Stimulated activated CD8-positive, alpha-beta memory T cell treated with anti-CD3 and anti-CD28 coated beads, Interleukin-12 subunit alpha, Interleukin-12 subunit beta, amount 100 ng/mL, for 24 hours (primary cell): ENCODE measurements around the gene SYNPO.

Source experiments
- DNase-seq: peaks from one replicate; pipeline ENCODE4 v3.0.0-alpha.2; 2020; ENCODE audit errors: extremely low read depth

Gene SYNPO, protein sequence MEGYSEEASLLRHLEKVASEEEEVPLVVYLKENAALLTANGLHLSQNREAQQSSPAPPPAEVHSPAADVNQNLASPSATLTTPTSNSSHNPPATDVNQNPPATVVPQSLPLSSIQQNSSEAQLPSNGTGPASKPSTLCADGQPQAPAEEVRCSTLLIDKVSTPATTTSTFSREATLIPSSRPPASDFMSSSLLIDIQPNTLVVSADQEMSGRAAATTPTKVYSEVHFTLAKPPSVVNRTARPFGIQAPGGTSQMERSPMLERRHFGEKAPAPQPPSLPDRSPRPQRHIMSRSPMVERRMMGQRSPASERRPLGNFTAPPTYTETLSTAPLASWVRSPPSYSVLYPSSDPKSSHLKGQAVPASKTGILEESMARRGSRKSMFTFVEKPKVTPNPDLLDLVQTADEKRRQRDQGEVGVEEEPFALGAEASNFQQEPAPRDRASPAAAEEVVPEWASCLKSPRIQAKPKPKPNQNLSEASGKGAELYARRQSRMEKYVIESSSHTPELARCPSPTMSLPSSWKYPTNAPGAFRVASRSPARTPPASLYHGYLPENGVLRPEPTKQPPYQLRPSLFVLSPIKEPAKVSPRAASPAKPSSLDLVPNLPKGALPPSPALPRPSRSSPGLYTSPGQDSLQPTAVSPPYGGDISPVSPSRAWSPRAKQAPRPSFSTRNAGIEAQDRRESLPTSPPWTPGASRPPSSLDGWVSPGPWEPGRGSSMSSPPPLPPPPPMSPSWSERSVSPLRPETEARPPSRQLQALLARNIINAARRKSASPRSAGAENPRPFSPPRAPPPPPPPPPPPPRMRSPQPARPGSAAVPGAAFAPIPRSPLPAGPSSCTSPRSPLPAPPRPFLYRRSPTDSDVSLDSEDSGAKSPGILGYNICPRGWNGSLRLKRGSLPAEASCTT

GRCh38 chr5:150640311-150641005 lies at the start of gene SYNPO:
Gene SYNPO, plus strand, starts transcription at chr5:150640660. Its CDS starts 7,616 bp downstream, at chr5:150648276.
- no peak for DNase-seq

DNA sequence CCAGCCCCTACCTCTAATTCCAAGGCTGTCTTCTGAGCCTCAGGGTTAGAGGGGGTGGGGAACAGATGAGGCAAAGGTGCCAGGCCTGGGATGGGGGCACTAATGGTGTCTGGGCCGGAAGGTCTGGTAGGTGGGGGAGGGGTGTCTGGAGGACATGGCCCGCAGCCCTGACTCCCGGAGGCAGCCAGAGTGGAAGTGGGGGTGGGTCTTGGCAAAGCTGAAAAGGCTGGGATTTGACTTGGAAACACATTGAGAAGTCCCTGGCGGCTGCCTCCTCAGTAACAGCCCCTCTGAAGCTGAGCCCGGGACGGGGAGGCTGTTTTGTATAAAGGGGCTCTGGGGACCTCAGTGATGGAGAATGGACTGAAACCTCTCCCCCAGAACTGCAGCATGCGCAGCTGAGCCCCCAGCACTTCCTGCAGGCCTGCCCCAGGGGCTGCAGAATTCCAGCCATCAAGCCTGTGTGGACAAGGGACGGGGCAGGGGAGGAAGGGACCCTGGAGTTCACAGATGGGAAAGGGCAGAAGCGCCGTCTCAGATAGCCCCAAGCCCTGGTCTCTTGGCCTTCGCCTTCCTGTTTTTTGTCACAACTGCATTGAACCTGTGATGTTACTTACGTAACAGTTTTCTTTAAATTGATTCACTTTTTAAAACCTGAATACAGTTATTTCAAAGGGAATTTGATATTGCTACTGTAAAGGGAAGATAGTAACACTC lies 49.3 kb upstream of the SYNPO start:
- no peak for DNase-seq

DNA sequence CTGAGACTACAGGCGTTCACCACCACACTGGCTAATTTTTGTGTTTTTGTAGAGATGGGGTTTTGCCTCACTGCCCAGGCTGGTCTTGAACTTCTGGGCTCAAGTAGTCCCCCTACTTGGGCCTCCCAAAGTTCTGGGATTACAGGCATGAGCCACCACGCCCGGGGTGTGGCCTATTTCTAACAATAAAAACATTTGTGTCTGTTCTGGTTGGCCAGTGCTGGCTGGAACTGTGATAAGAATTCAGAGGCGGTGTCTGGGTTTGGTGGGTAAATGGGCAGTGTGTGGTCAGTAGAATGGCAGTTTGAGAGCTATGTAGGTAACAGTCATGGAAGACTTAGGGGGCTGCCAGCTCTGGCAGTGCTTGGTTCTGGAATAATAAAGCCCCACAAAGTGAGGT lies 46.9 kb upstream of the SYNPO start:
- no peak for DNase-seq

DNA sequence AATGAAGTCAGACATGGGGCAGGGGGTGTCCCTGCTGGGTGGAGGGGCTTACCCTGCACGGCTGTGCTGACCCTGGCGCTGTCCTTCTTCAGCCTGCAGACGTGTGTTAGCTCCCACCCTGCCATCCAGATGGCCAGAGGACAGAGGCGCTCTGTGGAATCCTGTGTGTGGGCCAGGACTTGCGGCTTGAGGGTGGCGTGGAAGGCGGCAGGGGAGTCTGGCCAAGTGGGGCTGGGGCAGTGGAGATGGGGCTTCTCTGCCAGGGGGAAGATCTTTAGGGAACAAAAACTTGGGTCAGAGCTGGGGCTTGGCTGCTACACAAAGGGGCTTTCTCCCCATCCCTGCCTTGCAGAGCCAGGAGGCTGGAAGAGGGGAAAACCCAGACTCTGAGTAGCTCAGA lies 46.5 kb upstream of the SYNPO start:
- DNase-seq, result no peak

DNA sequence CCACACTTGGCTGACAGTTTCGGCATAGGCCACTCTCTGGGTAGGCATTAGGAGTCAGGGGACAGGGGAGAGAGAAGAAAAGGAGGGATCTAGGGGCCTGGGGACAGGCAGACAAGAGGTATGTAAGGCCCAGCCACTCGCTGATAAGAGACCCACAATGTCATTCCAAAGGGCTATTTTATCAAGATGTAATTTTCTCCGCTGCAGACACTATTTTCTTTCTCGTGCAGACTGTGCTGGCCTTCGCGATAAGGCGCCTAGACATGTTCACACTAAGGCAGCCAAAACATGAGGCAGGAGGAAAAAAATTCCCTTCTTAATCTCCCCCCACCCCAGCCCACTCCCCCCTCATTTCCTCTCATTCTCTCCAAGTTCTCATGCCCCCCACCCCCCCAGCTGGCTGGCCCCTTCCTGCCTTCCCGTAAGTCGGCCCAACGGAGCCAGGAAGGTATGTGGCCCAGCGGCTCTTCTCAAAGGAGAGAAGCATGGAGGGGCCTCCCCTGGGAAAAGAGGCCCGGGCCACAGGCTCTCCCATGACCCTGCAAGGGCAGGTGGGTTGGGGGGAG lies 44.9 kb upstream of the SYNPO start:
- DNase-seq, result no peak

DNA sequence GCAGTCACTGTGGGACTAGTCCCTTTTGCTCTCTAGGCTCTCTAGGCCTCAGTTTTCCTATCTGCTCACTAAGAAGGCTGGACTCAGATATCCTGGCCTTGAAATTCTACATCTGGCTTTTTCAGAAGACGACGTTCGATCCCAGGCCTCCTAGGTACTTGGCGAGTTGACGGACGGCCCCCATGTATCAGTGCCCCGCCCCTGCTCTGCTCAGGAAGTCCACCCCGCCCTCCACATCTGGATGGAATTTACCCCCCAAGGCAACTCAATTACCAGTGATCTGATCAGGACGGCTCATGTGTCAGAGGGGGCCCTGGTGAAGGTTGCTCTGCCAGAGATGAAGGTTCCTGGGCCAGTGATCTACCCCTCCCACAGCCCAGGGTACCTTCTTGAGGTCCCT lies 44.1 kb upstream of the SYNPO start:
- no peak for DNase-seq

- DNase-seq, result no peak
Observed at GRCh38 chr5:150596826-150597225, 43.6 kb upstream of the SYNPO start.

DNA sequence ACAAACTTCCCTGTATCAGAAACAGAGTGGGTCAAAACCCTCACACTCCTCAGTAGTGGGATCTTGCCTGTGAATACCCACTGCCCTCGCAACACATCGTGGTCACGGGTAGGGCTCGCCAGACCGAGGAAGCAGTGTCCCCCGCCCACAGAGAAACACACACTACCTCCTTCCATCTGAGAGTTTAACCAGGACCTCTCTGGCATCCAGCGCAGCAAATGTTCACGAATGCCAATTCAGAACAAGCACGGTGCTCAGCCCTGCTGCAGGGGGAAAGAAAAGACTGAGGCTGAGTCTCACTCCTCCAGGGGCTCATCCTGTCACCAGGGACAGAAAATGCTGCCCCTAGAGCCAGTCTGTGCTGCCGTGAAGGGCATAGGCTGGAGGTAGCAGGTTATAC lies 42.5 kb upstream of the SYNPO start:
- no peak for DNase-seq

DNA sequence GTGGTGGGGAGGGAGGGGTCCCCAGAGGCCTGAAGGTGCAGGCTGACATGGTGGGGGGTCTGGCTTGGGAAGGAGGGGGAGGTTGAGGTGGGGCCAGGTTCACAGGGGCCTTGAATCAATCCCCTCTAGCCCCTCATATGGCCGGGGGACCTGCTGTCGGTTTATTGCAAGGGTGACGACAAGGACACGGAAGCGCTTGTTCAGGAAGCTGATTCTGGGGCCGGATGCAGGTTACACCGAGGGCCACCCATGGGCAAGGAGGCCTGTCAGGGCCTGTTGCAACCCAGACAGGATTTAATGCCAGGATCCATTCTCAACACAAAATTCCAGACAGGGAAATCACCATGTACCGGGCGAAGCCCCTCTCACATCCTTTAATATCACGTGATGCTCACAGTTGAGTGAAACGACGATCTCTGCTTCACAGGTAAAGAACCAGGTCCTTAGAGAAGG lies 41.6 kb upstream of the SYNPO start:
- DNase-seq, result no peak

GRCh38 chr5:150599281-150599680 lies 41.2 kb upstream of the SYNPO start:
- DNase-seq, result no peak

- DNase-seq, result no peak
Observed at GRCh38 chr5:150599917-150600511, 40.4 kb upstream of the SYNPO start.

GRCh38 chr5:150600616-150601490 lies 39.6 kb upstream of the SYNPO start:
- DNase-seq, result no peak

DNA sequence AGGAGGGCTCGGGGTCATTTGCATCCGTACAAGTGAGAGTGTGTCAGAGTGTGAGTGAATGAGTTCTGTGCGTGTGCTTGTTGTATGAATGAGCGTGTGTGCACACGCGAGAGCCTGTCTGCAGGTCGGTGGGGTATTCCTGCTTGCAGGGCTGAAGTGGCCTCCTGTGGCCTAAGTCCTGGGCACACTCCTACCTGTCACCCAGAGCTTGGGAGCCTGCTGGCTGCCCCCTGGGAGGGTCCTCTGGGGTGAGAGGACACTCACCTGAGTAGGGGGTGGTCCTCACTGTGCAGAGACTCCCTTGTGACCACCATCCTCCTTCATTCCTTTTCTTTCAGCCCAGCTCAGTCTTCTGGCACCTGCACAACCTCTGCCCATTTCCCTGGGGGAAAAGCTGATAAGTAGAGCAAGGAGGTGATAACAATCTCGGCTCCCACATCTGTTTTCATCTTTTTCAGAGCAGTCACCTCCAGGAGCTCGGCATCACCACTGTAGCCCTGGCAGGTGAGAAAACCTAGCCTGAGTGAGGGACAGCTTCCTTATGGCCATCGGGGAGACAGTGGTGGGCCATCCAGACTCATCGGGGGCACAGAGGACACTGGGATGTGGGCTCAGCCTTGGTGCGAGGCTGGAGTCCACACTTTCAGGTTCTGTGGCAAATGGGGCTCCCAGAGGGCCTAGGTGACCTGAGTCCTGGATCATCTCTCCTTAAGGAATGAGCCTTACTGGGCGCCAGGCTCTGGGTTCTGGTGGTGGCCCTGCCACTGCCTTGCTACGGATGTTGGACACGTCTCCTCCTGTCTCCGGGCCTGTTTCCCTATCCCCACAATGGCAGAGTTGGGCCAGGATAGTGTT lies 38.7 kb upstream of the SYNPO start:
- DNase-seq, result no peak

- DNase-seq, result no peak
Observed at GRCh38 chr5:150603052-150603451, 37.4 kb upstream of the SYNPO start.

DNA sequence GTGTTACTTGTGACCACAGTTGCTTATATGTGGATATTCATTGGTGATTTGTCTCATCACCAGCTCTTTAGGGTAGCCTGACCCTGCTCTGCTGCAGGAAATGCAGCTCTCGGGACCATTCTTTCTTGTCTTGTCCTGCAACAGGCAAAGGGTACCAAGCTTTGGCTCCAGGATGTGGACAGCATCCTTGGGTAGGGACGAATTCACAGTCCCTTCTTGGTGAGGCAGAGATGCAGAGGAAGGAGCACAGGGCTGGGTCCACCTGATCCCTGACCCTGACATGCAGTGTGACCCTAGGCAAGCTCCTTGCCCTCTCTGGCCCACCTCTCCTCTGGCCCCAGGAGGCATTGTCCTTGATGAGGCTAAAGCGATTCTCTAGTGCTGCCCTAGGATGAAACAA lies 37.0 kb upstream of the SYNPO start:
- no peak for DNase-seq

DNA sequence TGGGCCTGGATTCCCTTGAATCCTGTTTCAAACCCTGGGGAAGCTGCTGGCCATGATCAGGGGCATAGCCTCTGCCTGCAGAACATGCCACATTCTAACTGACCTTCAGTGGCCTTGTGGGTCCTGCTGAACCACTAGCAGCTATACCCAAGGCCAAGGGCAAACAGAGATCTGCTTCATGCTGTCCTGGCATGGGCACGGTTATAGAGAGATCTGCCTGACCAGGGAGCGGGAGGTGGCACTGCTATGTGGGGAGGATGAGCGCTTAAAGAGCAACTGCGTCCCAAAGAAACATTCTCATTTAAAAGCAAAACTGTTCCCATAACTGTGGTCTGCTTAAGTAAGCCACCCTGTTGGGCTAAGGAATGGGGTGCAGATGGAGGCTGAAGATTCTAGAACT lies 36.5 kb upstream of the SYNPO start:
- DNase-seq, result no peak

DNA sequence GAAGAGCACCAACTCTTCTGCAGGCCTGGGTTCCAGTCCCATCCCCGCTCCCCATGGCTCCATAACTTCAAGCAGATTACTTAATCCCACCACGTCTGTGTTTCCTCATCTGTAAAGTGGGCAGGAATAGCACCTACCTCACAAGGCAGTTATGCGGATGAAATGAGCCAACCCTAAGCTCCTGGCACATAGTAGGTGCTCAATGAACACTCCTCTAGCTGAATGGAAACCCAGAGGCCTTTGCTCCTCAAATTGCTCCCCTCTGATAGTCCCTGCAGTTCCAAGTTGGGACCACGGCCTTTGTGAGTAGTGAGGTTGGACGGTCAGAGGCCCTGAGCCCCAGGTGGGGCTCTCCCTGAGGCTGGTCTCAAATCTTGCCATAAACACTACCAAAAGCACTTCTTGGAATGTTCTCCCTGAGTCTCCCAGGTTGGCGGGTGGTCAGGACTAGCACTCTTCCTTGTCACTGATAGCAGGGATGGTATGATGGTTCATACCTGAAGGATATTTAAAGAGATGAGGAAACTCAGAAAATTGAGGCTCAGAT lies 35.5 kb upstream of the SYNPO start:
- no peak for DNase-seq

DNA sequence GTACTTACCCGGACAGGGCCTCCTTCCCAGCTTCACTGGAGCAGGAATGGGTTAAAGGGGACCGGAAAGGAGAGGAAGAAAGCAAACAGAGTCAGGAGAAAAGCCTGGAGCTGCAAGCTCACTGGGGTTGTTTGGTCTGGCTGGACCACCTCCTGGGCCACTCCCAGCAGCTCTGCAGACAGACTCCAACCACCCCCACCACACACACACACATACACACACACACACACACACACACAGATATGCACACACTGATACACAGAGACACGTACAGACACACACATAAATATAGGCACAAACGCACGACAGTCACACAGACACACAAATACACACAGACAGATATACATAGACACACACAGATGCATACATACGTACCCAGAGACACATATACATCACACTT lies 34.9 kb upstream of the SYNPO start:
- DNase-seq, result no peak

GRCh38 chr5:150606476-150606875 lies 34.0 kb upstream of the SYNPO start:
- no peak for DNase-seq
